GM23338 (cell line): ENCODE data around the gene MCTP2.

Experiments used
- CREB1 ChIP-seq: fragments of 250-450 bp; sonication (Bioruptor Pico); IDR thresholded peaks from 2 replicates; pipeline ENCODE4 v1.5.0; 2020; ENCODE audit warnings: low read depth, mild to moderate bottlenecking, moderate library complexity
- EZH2 ChIP-seq: fragments of 200-600 bp; sonication (generic); IDR thresholded peaks from one replicate; pipeline ENCODE4 v1.8.0; 2017; ENCODE audit warnings: antibody characterized with exemption, mild to moderate bottlenecking, low read depth; ENCODE audit not compliant: unreplicated experiment
- EZH2phosphoT487 ChIP-seq: fragments of 200-600 bp; sonication (generic); IDR thresholded peaks from one replicate; pipeline ENCODE4 v1.8.1; 2018; ENCODE audit warnings: antibody characterized with exemption; ENCODE audit not compliant: unreplicated experiment
- JUNB ChIP-seq: IDR thresholded peaks from one replicate; pipeline ENCODE4 v1.6.1; 2016; ENCODE audit warnings: antibody characterized with exemption; ENCODE audit not compliant: unreplicated experiment
- POLR2AphosphoS5 ChIP-seq: IDR thresholded peaks from 2 replicates; pipeline ENCODE4 v1.6.1; 2016; ENCODE audit warnings: antibody characterized with exemption, low read depth
- ZNF331 ChIP-seq: fragments of 250-450 bp; sonication (Bioruptor Pico); IDR thresholded peaks from 2 replicates; pipeline ENCODE4 v1.5.0; 2020; ENCODE audit warnings: low read depth, mild to moderate bottlenecking, moderate library complexity
- TF ChIP-seq, protein P1 (sequence below), 2 experiments: fragments of 200-600 bp in 1 of 2; sonication (generic) in 1 of 2; conservative IDR thresholded peaks; 2 replicates each; pipeline versions ENCODE4 v1.5.1 to v1.6.1; 2016 to 2017; ENCODE audit warnings: antibody characterized with exemption in 2 of 2, low read depth in 2 of 2, mild to moderate bottlenecking in 2 of 2, moderate library complexity in 1 of 2
- TF ChIP-seq, protein P2 (sequence below): IDR thresholded peaks from one replicate; pipeline ENCODE4 v1.6.1; 2018; ENCODE audit warnings: antibody characterized with exemption; ENCODE audit not compliant: unreplicated experiment

DNA sequence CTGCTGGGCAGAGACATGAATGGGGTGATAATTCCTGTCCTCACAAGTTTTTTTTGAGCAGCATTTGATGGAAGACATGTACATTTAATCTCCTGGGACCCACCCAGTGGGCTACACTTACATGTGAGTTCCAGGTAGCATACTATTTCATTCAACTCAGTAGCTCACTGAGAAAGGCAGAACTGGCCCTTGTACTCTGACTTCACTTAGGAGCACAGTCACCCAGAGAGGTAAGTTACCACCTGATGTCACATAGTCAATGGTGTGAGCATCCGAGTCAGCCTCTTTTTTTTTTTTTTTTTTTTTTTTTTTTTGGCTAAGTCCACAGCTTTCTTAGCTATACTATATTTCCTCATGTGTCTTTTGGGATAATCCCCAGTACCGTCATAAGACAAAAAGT lies 32.7 kb upstream of the MCTP2 start:
- TF ChIP-seq, protein P1, sequence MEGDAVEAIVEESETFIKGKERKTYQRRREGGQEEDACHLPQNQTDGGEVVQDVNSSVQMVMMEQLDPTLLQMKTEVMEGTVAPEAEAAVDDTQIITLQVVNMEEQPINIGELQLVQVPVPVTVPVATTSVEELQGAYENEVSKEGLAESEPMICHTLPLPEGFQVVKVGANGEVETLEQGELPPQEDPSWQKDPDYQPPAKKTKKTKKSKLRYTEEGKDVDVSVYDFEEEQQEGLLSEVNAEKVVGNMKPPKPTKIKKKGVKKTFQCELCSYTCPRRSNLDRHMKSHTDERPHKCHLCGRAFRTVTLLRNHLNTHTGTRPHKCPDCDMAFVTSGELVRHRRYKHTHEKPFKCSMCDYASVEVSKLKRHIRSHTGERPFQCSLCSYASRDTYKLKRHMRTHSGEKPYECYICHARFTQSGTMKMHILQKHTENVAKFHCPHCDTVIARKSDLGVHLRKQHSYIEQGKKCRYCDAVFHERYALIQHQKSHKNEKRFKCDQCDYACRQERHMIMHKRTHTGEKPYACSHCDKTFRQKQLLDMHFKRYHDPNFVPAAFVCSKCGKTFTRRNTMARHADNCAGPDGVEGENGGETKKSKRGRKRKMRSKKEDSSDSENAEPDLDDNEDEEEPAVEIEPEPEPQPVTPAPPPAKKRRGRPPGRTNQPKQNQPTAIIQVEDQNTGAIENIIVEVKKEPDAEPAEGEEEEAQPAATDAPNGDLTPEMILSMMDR (conservative IDR thresholded peaks at IDR 0.05; ENCODE audit: low read depth in 2 of 2), result no peak
- TF ChIP-seq EZH2 (no peak), JUNB (no peak), EZH2phosphoT487 (no peak), CREB1 (CRISPR knock-in tag) (no peak), ZNF331 (no peak), POLR2AphosphoS5 (no peak)
- TF ChIP-seq, protein P2, sequence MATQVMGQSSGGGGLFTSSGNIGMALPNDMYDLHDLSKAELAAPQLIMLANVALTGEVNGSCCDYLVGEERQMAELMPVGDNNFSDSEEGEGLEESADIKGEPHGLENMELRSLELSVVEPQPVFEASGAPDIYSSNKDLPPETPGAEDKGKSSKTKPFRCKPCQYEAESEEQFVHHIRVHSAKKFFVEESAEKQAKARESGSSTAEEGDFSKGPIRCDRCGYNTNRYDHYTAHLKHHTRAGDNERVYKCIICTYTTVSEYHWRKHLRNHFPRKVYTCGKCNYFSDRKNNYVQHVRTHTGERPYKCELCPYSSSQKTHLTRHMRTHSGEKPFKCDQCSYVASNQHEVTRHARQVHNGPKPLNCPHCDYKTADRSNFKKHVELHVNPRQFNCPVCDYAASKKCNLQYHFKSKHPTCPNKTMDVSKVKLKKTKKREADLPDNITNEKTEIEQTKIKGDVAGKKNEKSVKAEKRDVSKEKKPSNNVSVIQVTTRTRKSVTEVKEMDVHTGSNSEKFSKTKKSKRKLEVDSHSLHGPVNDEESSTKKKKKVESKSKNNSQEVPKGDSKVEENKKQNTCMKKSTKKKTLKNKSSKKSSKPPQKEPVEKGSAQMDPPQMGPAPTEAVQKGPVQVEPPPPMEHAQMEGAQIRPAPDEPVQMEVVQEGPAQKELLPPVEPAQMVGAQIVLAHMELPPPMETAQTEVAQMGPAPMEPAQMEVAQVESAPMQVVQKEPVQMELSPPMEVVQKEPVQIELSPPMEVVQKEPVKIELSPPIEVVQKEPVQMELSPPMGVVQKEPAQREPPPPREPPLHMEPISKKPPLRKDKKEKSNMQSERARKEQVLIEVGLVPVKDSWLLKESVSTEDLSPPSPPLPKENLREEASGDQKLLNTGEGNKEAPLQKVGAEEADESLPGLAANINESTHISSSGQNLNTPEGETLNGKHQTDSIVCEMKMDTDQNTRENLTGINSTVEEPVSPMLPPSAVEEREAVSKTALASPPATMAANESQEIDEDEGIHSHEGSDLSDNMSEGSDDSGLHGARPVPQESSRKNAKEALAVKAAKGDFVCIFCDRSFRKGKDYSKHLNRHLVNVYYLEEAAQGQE, result no peak
